Prostate gland (tissue), 2 donors: Measurements from ENCODE around the gene FAF1. TPM values are rescaled to one million over a fixed set of nuclear protein-coding genes. Genes with fewer than 3 reads are reported as not detected.
A peak's percentile ranks its signal among the peaks of the same experiment; 100 is the strongest.

Source experiments
- DNase-seq: peaks from one replicate; pipeline ENCODE4 v3.0.0-alpha.2; 2019; ENCODE audit warnings: low spot score
- H3K27ac ChIP-seq, 2 donors: fragments of 200-600 bp; sonication (generic); 2 replicates each; pipeline ENCODE4 v1.5.1; 2017 to 2019
- H3K27me3 ChIP-seq: fragments of 200-600 bp; sonication (generic); replicated peaks from 2 replicates; pipeline ENCODE4 v1.5.1; 2019; ENCODE audit not compliant: insufficient read depth
- H3K36me3 ChIP-seq, 2 donors: fragments of 200-600 bp; sonication (generic); 1 replicate in 1 of 2; 2 replicates in 1 of 2; pipeline versions ENCODE4 v1.5.1 to v1.8.1; 2017 to 2019
- H3K4me1 ChIP-seq: fragments of 200-600 bp; sonication (generic); replicated peaks from 2 replicates; pipeline ENCODE4 v1.5.1; 2019
- H3K4me3 ChIP-seq, 2 donors: fragments of 200-600 bp; sonication (generic); 2 replicates each; pipeline ENCODE4 v1.5.1; 2017 to 2019
- H3K9me3 ChIP-seq: fragments of 200-600 bp; sonication (generic); 2 replicates; pipeline ENCODE4 v1.5.1; 2017
- CTCF ChIP-seq, 4 experiments: fragments of 200-600 bp in 2 of 4; fragments of 450-650 bp in 2 of 4; sonication (generic) in 2 of 4; IDR thresholded peaks; 1 replicate in 3 of 4; 2 replicates in 1 of 4; pipeline ENCODE4 v1.5.1; 2016 to 2019; ENCODE audit warnings: antibody characterized with exemption in 4 of 4, mild to moderate bottlenecking in 2 of 4, moderate library complexity in 2 of 4
- POLR2A ChIP-seq: fragments of 450-650 bp; IDR thresholded peaks from one replicate; pipeline ENCODE4 v1.6.1; 2016; ENCODE audit warnings: antibody characterized with exemption, mild to moderate bottlenecking
- POLR2AphosphoS5 ChIP-seq: sonication (generic); formaldehyde crosslinking; IDR thresholded peaks from one replicate; pipeline ENCODE4 v1.6.1; 2017; ENCODE audit warnings: antibody characterized with exemption
- WGBS: methylation state at CpG from one replicate; pipeline ENCODE4 v1.1.5; 2018; 5-methylcytosine and 5-hydroxymethylcytosine counted together
- intact Hi-C: fragments of 100-400 bp; cut with DNase I; formaldehyde crosslinking; loops from one replicate; pipeline ENCODE4 v1.14.2; 2022
- total RNA-seq, 2 donors: library from RNA; depleted of rRNA; stranded (reverse); fragments of >200 nt; gene quantifications; one replicate each; pipeline ENCODE4 v1.1.0, GENCODE V29; 2016

The FAF1 gene
- total RNA-seq, 2 donors from 2014 or later, result 40.4 to 41.5 TPM

GRCh38 chr1:50982611-50983010, 22.5 kb upstream of the FAF1 start:
- no peaks in the 10 kb centered on the region for H3K9me3 ChIP-seq
- DNase-seq, result no peak
- H3K27ac ChIP-seq, result no peak overlapping the region
- no peak overlapping the region for H3K4me3 ChIP-seq
- H3K27me3 ChIP-seq, result no peaks in the 10 kb centered on the region
- H3K4me1 ChIP-seq, result no peaks in the 10 kb centered on the region
- WGBS, result 78% methylated on average over 3 of the region's 3 CpGs
- intact Hi-C loops, result no loop called here
- H3K36me3 ChIP-seq, result no peaks in the 10 kb centered on the region
- no peak for TF ChIP-seq POLR2AphosphoS5
- TF ChIP-seq CTCF (IDR thresholded peaks at IDR 0.05), result no peak
- no peak for TF ChIP-seq POLR2A

- Histone ChIP-seq H3K9me3 (no peaks in the 10 kb centered on the region), H3K27ac (no peak overlapping the region), H3K4me1 (no peaks in the 10 kb centered on the region), H3K27me3 (no peaks in the 10 kb centered on the region), H3K36me3 (no peaks in the 10 kb centered on the region), H3K4me3 (no peak overlapping the region)
- intact Hi-C loops, result no loop called here
- no peak for DNase-seq
- TF ChIP-seq POLR2A, result no peak
- 82% methylated on average over 1 of the region's 1 CpG for WGBS
Observed at GRCh38 chr1:50981741-50982140, 21.7 kb upstream of the FAF1 start.

- H3K27me3 ChIP-seq, result no peaks in the 10 kb centered on the region
- no peaks in the 10 kb centered on the region for H3K36me3 ChIP-seq
- H3K27ac ChIP-seq, result peak overlapping the region in 1 of 2 donors; percentile 6
- TF ChIP-seq POLR2A (no peak), CTCF (IDR thresholded peaks at IDR 0.05) (no peak), POLR2AphosphoS5 (no peak)
- no peaks in the 10 kb centered on the region for H3K9me3 ChIP-seq
- DNase-seq, result no peak
- no peaks in the 10 kb centered on the region for H3K4me1 ChIP-seq
- intact Hi-C loops, result no loop called here
- no peak overlapping the region for H3K4me3 ChIP-seq
Observed at GRCh38 chr1:50980505-50980904, 20.4 kb upstream of the FAF1 start.

- no peak for DNase-seq
- H3K27ac ChIP-seq, result no peak overlapping the region
- TF ChIP-seq POLR2A, result no peak
- no peak for TF ChIP-seq CTCF (IDR thresholded peaks at IDR 0.05)
- no peak for TF ChIP-seq POLR2AphosphoS5
- WGBS, result 90% methylated on average over 1 of the region's 1 CpG
- H3K4me3 ChIP-seq, result no peak overlapping the region
- H3K27me3 ChIP-seq, result no peaks in the 10 kb centered on the region
- H3K4me1 ChIP-seq, result no peaks in the 10 kb centered on the region
- intact Hi-C loops, result no loop called here
- H3K36me3 ChIP-seq, result no peaks in the 10 kb centered on the region
- H3K9me3 ChIP-seq, result no peaks in the 10 kb centered on the region
Observed at GRCh38 chr1:50979937-50980336, 19.9 kb upstream of the FAF1 start.

- peak overlapping the region; percentile 86 for H3K27ac ChIP-seq
- H3K36me3 ChIP-seq, result no peaks in the 10 kb centered on the region
- no peaks in the 10 kb centered on the region for H3K4me1 ChIP-seq
- intact Hi-C loops, result no loop called here
- WGBS, result 52% methylated on average over 10 of the region's 10 CpGs
- H3K4me3 ChIP-seq, result peak overlapping the region; percentile 66 to 68
- TF ChIP-seq POLR2AphosphoS5 (no peak), POLR2A (no peak), CTCF (IDR thresholded peaks at IDR 0.05) (no peak)
- no peak for DNase-seq
- H3K27me3 ChIP-seq, result no peaks in the 10 kb centered on the region
- H3K9me3 ChIP-seq, result no peaks in the 10 kb centered on the region
Observed at GRCh38 chr1:50978852-50979781, 19.1 kb upstream of the FAF1 start.
